ENCODE data around the gene MYH10.

MYH10 gene

GRCh38 chr17:8649157-8650118, 18.9 kb upstream of the MYH10 start:
- no peak for DNase-seq

GRCh38 chr17:8647956-8648355, 17.4 kb upstream of the MYH10 start:
- no peak for DNase-seq

GRCh38 chr17:8647202-8647601, 16.7 kb upstream of the MYH10 start:
- no peak for DNase-seq

- no peak for DNase-seq
These were observed 14.0 kb upstream of the MYH10 start for GRCh38 chr17:8644507-8644902.

GRCh38 chr17:8643855-8644506, 13.5 kb upstream of the MYH10 start:
- no peak for DNase-seq

GRCh38 chr17:8639709-8640108, 9.2 kb upstream of the MYH10 start:
- no peak for DNase-seq

- DNase-seq = peak; percentile 43
These were observed 1.5 kb upstream of the MYH10 start for GRCh38 chr17:8632061-8632460.

GRCh38 chr17:8631554-8631877, 991 bp upstream of the MYH10 start:
- no peak for DNase-seq

- peak; percentile 98 for DNase-seq
These were observed 453 bp upstream of the MYH10 start for GRCh38 chr17:8630802-8631553.

GRCh38 chr17:8629371-8630226, 926 bp downstream of the MYH10 start:
- peak; percentile 86 for DNase-seq

GRCh38 chr17:8628609-8629169, 1.8 kb downstream of the MYH10 start:
- peak; percentile 40 for DNase-seq

- DNase-seq = no peak
These were observed 2.4 kb downstream of the MYH10 start for GRCh38 chr17:8628172-8628571.

GRCh38 chr17:8623591-8623990, 6.9 kb downstream of the MYH10 start:
- DNase-seq = no peak

GRCh38 chr17:8622191-8622590, 8.3 kb downstream of the MYH10 start:
- no peak for DNase-seq

GRCh38 chr17:8621585-8621984, 8.9 kb downstream of the MYH10 start:
- DNase-seq = no peak

GRCh38 chr17:8619294-8619693, 11.2 kb downstream of the MYH10 start:
- no peak for DNase-seq

- no peak for DNase-seq
These were observed 11.7 kb downstream of the MYH10 start for GRCh38 chr17:8618825-8619224.

- no peak for DNase-seq
These were observed 15.5 kb downstream of the MYH10 start for GRCh38 chr17:8614988-8615387.

GRCh38 chr17:8611619-8612298, 18.8 kb downstream of the MYH10 start:
- DNase-seq = no peak

- no peak for DNase-seq
These were observed 19.4 kb downstream of the MYH10 start for GRCh38 chr17:8611137-8611536.

- DNase-seq = no peak
These were observed 20.0 kb downstream of the MYH10 start for GRCh38 chr17:8610558-8610957.

Measured in right kidney (tissue), 1 donor.